Peyer's patch (tissue), 4 donors: ENCODE data around the gene B4GALT5. TPM values are rescaled to one million over a fixed set of nuclear protein-coding genes. Genes with fewer than 3 reads are reported as not detected.
"Not testable (repeated sequence)": the region's sequence is repeated elsewhere in the genome, so short reads cannot be mapped to it uniquely, and the experiment has no call there.

ENCODE experiments used
- DNase-seq, 3 donors: peaks; one replicate each; pipeline ENCODE4 v3.0.0-alpha.2; 2017 to 2019
- H3K27ac ChIP-seq, 4 donors: fragments of 200-600 bp; sonication (generic); one replicate each; pipeline ENCODE4 v1.5.1; 2016 to 2019
- H3K27me3 ChIP-seq, 2 donors: fragments of 200-600 bp; sonication (generic); one replicate each; pipeline ENCODE4 v1.5.1; 2019
- H3K36me3 ChIP-seq, 3 donors: fragments of 200-600 bp; sonication (generic); one replicate each; pipeline ENCODE4 v1.5.1; 2016 to 2019
- H3K4me1 ChIP-seq, 4 donors: fragments of 200-600 bp; sonication (generic); one replicate each; pipeline ENCODE4 v1.5.1; 2016 to 2019
- H3K4me3 ChIP-seq, 4 donors: fragments of 200-600 bp; sonication (generic); 1 replicate in 3 of 4; 2 replicates in 1 of 4; pipeline ENCODE4 v1.5.1; 2016 to 2019; ENCODE audit warnings: mild to moderate bottlenecking in 1 of 4
- H3K9me3 ChIP-seq, 4 donors: fragments of 200-600 bp; sonication (generic); one replicate each; pipeline ENCODE4 v1.5.1; 2016 to 2019; ENCODE audit warnings: mild to moderate bottlenecking in 1 of 4
- CTCF ChIP-seq, 6 experiments: fragments of 450-650 bp in 4 of 6; fragments of 200-600 bp in 2 of 6; sonication (generic) in 1 of 6; IDR thresholded peaks; one replicate each; pipeline ENCODE4 v1.5.1; 2017 to 2019; ENCODE audit warnings: antibody characterized with exemption in 6 of 6, mild to moderate bottlenecking in 3 of 6, moderate library complexity in 1 of 6
- POLR2A ChIP-seq, 2 donors: fragments of 450-650 bp; IDR thresholded peaks; one replicate each; pipeline ENCODE4 v1.5.1; 2017; ENCODE audit warnings: antibody characterized with exemption in 2 of 2, mild to moderate bottlenecking in 2 of 2, moderate library complexity in 2 of 2
- total RNA-seq, 4 donors: library from RNA; depleted of rRNA; stranded (reverse); fragments of >200 nt; gene quantifications; one replicate each; pipeline ENCODE4 v1.1.0, GENCODE V29; 2016

Gene B4GALT5
- total RNA-seq, 4 donors from 2014 or later: 8.3 to 24.5 (median 19.3) TPM

DNA sequence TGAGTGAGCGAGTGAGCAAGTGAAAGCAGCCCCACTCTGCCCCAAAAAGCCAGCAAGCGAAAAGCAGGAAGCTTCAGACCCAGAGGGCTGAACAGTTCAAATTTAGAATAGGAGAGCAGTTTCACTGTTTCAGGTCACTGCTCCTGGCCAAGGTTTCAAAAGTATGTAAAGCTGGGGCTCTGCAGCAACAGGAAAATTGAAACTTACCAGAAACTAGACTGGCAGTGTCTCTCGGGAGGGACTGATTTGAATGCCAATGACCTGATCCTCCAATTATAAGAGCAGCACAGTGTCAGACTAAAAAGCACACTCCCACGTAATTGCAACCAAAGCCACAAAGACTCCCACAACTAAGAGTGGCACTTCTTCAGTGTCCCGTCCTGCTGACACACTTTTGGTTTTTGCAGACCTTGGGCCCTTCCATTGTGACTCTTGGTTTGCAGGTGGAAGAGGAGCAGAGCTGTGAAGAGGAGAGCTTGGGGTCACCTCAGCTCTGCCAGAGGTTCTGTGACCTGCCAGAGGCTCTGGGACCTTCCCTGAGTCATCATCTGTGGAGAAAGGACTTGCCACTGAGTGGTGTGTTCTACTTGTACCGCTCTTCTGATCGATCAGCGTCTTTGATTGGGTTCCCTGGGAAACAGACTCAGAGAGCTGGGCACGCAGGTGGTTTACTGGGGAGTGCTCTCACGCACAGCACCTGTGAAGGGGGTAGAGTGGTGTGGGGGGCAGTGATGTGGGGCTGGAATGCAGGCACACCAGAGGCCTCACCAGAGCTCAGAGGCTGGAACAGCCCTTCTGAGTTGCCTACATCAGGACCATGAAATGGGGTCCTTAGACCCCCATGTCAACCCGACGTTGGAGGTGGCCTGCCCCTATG is 93.1 kb downstream of the B4GALT5 start:
- TF ChIP-seq CTCF (IDR thresholded peaks at IDR 0.05): no peak
- TF ChIP-seq POLR2A (IDR thresholded peaks at IDR 0.05): no peak
- H3K27ac ChIP-seq: peak overlapping the region in 1 of 4 donors; percentile 17
- H3K9me3 ChIP-seq: no peaks in the 10 kb centered on the region
- no peak overlapping the region for H3K4me3 ChIP-seq
- peak in 2 of 3 donors; percentile 46 to 55 for DNase-seq
- H3K36me3 ChIP-seq: no peaks in the 10 kb centered on the region
- H3K4me1 ChIP-seq: peaks cover 0 to 4% (median 0%) of the 10 kb centered on the region in 4 donors
- H3K27me3 ChIP-seq: no peaks in the 10 kb centered on the region

GRCh38 chr20:49619113-49620048 is 94.3 kb downstream of the B4GALT5 start:
- DNase-seq: no peak
- TF ChIP-seq CTCF (IDR thresholded peaks at IDR 0.05) (no peak), POLR2A (IDR thresholded peaks at IDR 0.05) (no peak)

DNA sequence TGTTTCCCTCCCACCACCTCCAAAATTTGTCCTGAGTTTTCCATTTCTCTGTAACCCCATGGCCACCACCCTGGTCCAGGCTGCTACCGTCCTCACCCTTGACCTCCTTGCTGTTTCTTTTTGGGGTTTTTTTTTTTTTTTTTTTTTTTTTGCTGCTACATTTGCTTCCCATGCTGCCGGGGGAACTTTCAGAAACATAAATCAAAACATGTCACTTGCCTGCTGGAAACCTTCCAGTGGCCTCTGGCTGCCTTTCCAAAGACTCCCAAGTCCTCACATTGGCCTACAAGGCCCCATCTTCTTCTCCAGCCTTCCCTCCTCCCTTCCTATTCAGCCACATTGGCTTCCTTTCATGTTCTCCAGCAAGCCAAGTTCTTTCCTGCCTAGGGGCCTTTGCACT is 95.4 kb downstream of the B4GALT5 start:
- TF ChIP-seq CTCF (IDR thresholded peaks at IDR 0.05): no peak
- TF ChIP-seq POLR2A (IDR thresholded peaks at IDR 0.05): no peak
- Histone ChIP-seq H3K27ac (no peak overlapping the region), H3K36me3 (no peaks in the 10 kb centered on the region), H3K27me3 (no peaks in the 10 kb centered on the region), H3K4me3 (no peak overlapping the region), H3K4me1 (peaks cover 0 to 4% (median 2%) of the 10 kb centered on the region in 4 donors), H3K9me3 (no peaks in the 10 kb centered on the region)
- no peak for DNase-seq

More at GRCh38 chr20:49619113-49620048, 94.3 kb downstream of the B4GALT5 start:
- Histone ChIP-seq H3K27me3 (no peaks in the 10 kb centered on the region), H3K27ac (no peak overlapping the region), H3K36me3 (no peaks in the 10 kb centered on the region), H3K4me3 (no peak overlapping the region), H3K4me1 (peaks cover 0 to 4% (median 2%) of the 10 kb centered on the region in 4 donors), H3K9me3 (no peaks in the 10 kb centered on the region)

GRCh38 chr20:49617394-49617793 is 96.3 kb downstream of the B4GALT5 start:
- not testable (repeated sequence) for H3K9me3 ChIP-seq, H3K4me3 ChIP-seq, H3K27me3 ChIP-seq, DNase-seq, H3K36me3 ChIP-seq, H3K4me1 ChIP-seq, H3K27ac ChIP-seq

DNA sequence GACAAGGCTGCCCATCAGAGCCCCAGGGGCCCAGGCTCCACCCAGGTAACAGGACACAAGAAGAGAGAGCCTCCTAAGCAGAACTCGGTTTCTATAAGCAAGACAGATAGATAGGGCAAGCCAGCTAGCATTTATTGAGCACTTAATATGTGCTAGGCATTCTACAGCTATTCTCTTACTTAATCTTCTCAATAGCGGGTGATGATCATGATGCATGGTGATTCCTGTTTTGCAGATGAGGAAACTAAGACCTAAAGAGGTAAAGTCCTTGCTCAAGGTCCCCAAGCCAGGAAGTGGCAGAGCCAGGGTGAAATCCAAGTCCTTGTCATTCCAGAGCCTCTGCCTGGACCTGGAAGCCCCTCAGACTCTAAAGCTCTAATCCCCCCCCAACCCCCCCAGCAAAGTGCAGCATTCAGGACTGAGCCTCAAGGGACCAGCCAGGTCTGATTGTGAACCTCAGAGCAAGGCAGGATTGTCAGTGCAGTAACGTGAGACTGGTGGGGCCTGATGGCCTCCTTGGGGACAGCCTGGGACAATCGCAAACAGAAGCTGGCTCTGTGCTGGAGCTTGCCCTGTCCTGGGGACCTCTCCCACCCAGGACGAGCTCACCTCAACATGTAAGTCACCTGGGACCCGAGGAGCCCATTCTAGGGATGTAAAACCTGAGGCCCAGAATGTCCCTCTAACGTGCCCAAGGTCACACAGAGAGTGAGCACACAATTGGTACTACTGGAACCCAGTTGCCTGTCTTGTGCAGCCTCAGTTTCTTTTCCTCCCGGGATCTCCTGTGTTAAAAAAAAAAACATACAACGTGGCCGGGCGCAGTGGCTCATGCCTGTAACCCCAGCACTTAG is 97.3 kb downstream of the B4GALT5 start:
- no peaks in the 10 kb centered on the region for H3K9me3 ChIP-seq
- no peak for DNase-seq
- H3K27me3 ChIP-seq: no peaks in the 10 kb centered on the region
- H3K4me1 ChIP-seq: peaks cover 0 to 5% (median 2%) of the 10 kb centered on the region in 4 donors
- no peaks in the 10 kb centered on the region for H3K36me3 ChIP-seq
- no peak for TF ChIP-seq POLR2A (IDR thresholded peaks at IDR 0.05)
- no peak for TF ChIP-seq CTCF (IDR thresholded peaks at IDR 0.05)
- H3K4me3 ChIP-seq: no peak overlapping the region
- H3K27ac ChIP-seq: peak overlapping the region in 2 of 4 donors; percentile 63 to 65
